WTC11 (cell line): Measurements from ENCODE around the gene CDIPT. TPM values are rescaled to one million over a fixed set of nuclear protein-coding genes. Genes with fewer than 3 reads are reported as not detected.

Experiments
- ATAC-seq: fragments of 200-7000 bp; cut with Tn5 transposase; 2 replicates; pipeline ENCODE4 v1.10.0; 2021; ENCODE audit warnings: mild to moderate bottlenecking, moderate library complexity
- CTCF ChIA-PET: fragments of 300-600 bp; sonication (Branson Sonifier 250); formaldehyde crosslinking; loops from one replicate; lab custom pipeline; 2021; ENCODE audit warnings: antibody characterized with exemption; lab: Charles Lee
- POLR2A ChIA-PET: fragments of 350-600 bp; sonication (Branson Sonifier 250); formaldehyde crosslinking; loops from one replicate; lab custom pipeline; 2021; ENCODE audit warnings: antibody characterized with exemption; lab: Charles Lee
- DNase-seq: peaks from one replicate; pipeline ENCODE4 v3.0.0; 2021; ENCODE audit warnings: low spot score
- H3K27ac Mint-ChIP-seq: 2 replicates; pipeline ENCODE4 v1.8.0; 2021; ENCODE audit warnings: mixed read lengths
- H3K27me3 Mint-ChIP-seq: 2 replicates; pipeline ENCODE4 v1.8.0; 2021; ENCODE audit warnings: low read depth, mild to moderate bottlenecking, moderate library complexity, mixed read lengths
- H3K36me3 Mint-ChIP-seq: 2 replicates; pipeline ENCODE4 v1.8.0; 2021; ENCODE audit warnings: mixed read lengths
- H3K4me1 Mint-ChIP-seq: 2 replicates; pipeline ENCODE4 v1.8.0; 2022; ENCODE audit warnings: mixed read lengths
- H3K4me3 Mint-ChIP-seq: 2 replicates; pipeline ENCODE4 v1.8.0; 2021; ENCODE audit warnings: mild to moderate bottlenecking, moderate library complexity, mixed read lengths
- H3K9me3 Mint-ChIP-seq: 2 replicates; pipeline ENCODE4 v1.8.0; 2021; ENCODE audit warnings: mixed read lengths
- ATF3 ChIP-seq: sonication (generic); formaldehyde crosslinking; conservative IDR thresholded peaks from 2 replicates; pipeline ENCODE4 v1.8.1; 2022; ENCODE audit warnings: mild to moderate bottlenecking, missing genetic modification reagents
- ATF6 ChIP-seq: sonication (generic); formaldehyde crosslinking; IDR thresholded peaks from 2 replicates; pipeline ENCODE4 v1.8.1; 2023; ENCODE audit warnings: mild to moderate bottlenecking, missing genetic modification reagents
- E2F5 ChIP-seq: sonication (generic); formaldehyde crosslinking; IDR thresholded peaks from 2 replicates; pipeline ENCODE4 v1.8.1; 2022; ENCODE audit warnings: mild to moderate bottlenecking, moderate library complexity, missing genetic modification reagents
- FOXJ3 ChIP-seq: sonication (generic); formaldehyde crosslinking; IDR thresholded peaks from 2 replicates; pipeline ENCODE4 v1.9.0; 2021; ENCODE audit warnings: missing genetic modification reagents, mild to moderate bottlenecking, borderline replicate concordance
- GRHL2 ChIP-seq: fragments of 250-450 bp; sonication (Bioruptor Pico); IDR thresholded peaks from 2 replicates; pipeline ENCODE4 v1.8.0; 2022; ENCODE audit warnings: mild to moderate bottlenecking, moderate library complexity; ENCODE audit not compliant: insufficient replicate concordance, severe bottlenecking
- HMGA2 ChIP-seq: fragments of 250-450 bp; sonication (Bioruptor Pico); IDR thresholded peaks from 2 replicates; pipeline ENCODE4 v1.4.0; 2021; ENCODE audit warnings: mild to moderate bottlenecking, moderate library complexity
- IRF1 ChIP-seq: sonication (generic); formaldehyde crosslinking; IDR thresholded peaks from 2 replicates; pipeline ENCODE4 v1.8.0; 2023; ENCODE audit warnings: missing genetic modification reagents
- MAX ChIP-seq: sonication (generic); formaldehyde crosslinking; IDR thresholded peaks from 2 replicates; pipeline ENCODE4 v1.8.0; 2022; ENCODE audit warnings: mild to moderate bottlenecking, missing genetic modification reagents
- MYBL2 ChIP-seq: sonication (generic); formaldehyde crosslinking; IDR thresholded peaks from 2 replicates; pipeline ENCODE4 v1.8.1; 2023; ENCODE audit warnings: mild to moderate bottlenecking, moderate library complexity, missing genetic modification reagents
- NR1H2 ChIP-seq: sonication (generic); formaldehyde crosslinking; IDR thresholded peaks from 2 replicates; pipeline ENCODE4 v1.9.0; 2021; ENCODE audit warnings: mild to moderate bottlenecking, moderate library complexity, missing genetic modification reagents
- PRRX2 ChIP-seq: fragments of 250-450 bp; sonication (Bioruptor Pico); IDR thresholded peaks from 2 replicates; pipeline ENCODE4 v1.8.0; 2021; ENCODE audit warnings: mild to moderate bottlenecking
- STAT6 ChIP-seq: sonication (generic); formaldehyde crosslinking; conservative IDR thresholded peaks from 2 replicates; pipeline ENCODE4 v1.8.1; 2023; ENCODE audit warnings: mild to moderate bottlenecking, low read depth, missing genetic modification reagents, moderate library complexity
- TCF7 ChIP-seq: sonication (generic); formaldehyde crosslinking; IDR thresholded peaks from 2 replicates; pipeline ENCODE4 v1.8.0; 2022; ENCODE audit warnings: mild to moderate bottlenecking, low read depth, missing genetic modification reagents, moderate library complexity
- TP53 ChIP-seq: sonication (generic); formaldehyde crosslinking; IDR thresholded peaks from 2 replicates; pipeline ENCODE4 v1.8.1; 2023; ENCODE audit warnings: mild to moderate bottlenecking, missing genetic modification reagents
- ZNF423 ChIP-seq: fragments of 250-450 bp; sonication (Bioruptor Pico); IDR thresholded peaks from 2 replicates; pipeline ENCODE4 v2.1.2; 2022; ENCODE audit warnings: mild to moderate bottlenecking, moderate library complexity
- ZNF532 ChIP-seq: fragments of 250-450 bp; sonication (Bioruptor Pico); IDR thresholded peaks from 2 replicates; pipeline ENCODE4 v1.9.0; 2021; ENCODE audit warnings: mild to moderate bottlenecking, borderline replicate concordance
- ZNF671 ChIP-seq: fragments of 250-450 bp; sonication (Bioruptor Pico); IDR thresholded peaks from 2 replicates; pipeline ENCODE4 v1.8.0; 2021; ENCODE audit warnings: mild to moderate bottlenecking
- total RNA-seq: library from RNA; stranded (reverse); gene quantifications from 3 replicates; pipeline ENCODE4 v1.2.3, GENCODE V29; 2021
- TF ChIP-seq, protein P1 (sequence below): sonication (generic); formaldehyde crosslinking; IDR thresholded peaks from 2 replicates; pipeline ENCODE4 v1.8.1; 2023; ENCODE audit warnings: mild to moderate bottlenecking, missing genetic modification reagents, borderline replicate concordance
- TF ChIP-seq, protein P2 (sequence below): sonication (generic); formaldehyde crosslinking; IDR thresholded peaks from 2 replicates; pipeline ENCODE4 v1.8.1; 2023; ENCODE audit warnings: mild to moderate bottlenecking, missing genetic modification reagents
- TF ChIP-seq, protein P3 (sequence below): fragments of 250-450 bp; sonication (Bioruptor Pico); IDR thresholded peaks from 2 replicates; pipeline ENCODE4 v1.9.0; 2021; ENCODE audit warnings: mild to moderate bottlenecking

The CDIPT gene
- total RNA-seq, 1 experiment from 2014 or later, result 71.7 TPM

GRCh38 chr16:29858974-29859373 lies 4.1 kb downstream of the CDIPT start:
- Mint-ChIP-seq H3K9me3 (no peaks in the 10 kb centered on the region), H3K4me1 (peaks cover 12% of the 10 kb centered on the region), H3K27ac (no peak overlapping the region), H3K27me3 (no peaks in the 10 kb centered on the region), H3K36me3 (peaks cover 13% of the 10 kb centered on the region), H3K4me3 (no peak overlapping the region)
- ATAC-seq, result no peak
- ChIA-PET CTCF (no interaction called here), POLR2A (no interaction called here)
- TF ChIP-seq E2F5 (no peak), GRHL2 (CRISPR knock-in tag) (no peak), ZNF532 (CRISPR knock-in tag) (no peak), ZNF671 (CRISPR knock-in tag) (no peak), IRF1 (CRISPR knock-in tag) (no peak), STAT6 (CRISPR knock-in tag) (no peak), ZNF423 (CRISPR knock-in tag) (no peak), PRRX2 (CRISPR knock-in tag) (no peak), ATF3 (CRISPR knock-in tag) (no peak), HMGA2 (CRISPR knock-in tag) (no peak), MAX (CRISPR knock-in tag) (no peak), FOXJ3 (CRISPR knock-in tag) (no peak), TCF7 (no peak), ATF6 (no peak), NR1H2 (CRISPR knock-in tag) (no peak), MYBL2 (no peak), TP53 (no peak)
- TF ChIP-seq, protein P1, sequence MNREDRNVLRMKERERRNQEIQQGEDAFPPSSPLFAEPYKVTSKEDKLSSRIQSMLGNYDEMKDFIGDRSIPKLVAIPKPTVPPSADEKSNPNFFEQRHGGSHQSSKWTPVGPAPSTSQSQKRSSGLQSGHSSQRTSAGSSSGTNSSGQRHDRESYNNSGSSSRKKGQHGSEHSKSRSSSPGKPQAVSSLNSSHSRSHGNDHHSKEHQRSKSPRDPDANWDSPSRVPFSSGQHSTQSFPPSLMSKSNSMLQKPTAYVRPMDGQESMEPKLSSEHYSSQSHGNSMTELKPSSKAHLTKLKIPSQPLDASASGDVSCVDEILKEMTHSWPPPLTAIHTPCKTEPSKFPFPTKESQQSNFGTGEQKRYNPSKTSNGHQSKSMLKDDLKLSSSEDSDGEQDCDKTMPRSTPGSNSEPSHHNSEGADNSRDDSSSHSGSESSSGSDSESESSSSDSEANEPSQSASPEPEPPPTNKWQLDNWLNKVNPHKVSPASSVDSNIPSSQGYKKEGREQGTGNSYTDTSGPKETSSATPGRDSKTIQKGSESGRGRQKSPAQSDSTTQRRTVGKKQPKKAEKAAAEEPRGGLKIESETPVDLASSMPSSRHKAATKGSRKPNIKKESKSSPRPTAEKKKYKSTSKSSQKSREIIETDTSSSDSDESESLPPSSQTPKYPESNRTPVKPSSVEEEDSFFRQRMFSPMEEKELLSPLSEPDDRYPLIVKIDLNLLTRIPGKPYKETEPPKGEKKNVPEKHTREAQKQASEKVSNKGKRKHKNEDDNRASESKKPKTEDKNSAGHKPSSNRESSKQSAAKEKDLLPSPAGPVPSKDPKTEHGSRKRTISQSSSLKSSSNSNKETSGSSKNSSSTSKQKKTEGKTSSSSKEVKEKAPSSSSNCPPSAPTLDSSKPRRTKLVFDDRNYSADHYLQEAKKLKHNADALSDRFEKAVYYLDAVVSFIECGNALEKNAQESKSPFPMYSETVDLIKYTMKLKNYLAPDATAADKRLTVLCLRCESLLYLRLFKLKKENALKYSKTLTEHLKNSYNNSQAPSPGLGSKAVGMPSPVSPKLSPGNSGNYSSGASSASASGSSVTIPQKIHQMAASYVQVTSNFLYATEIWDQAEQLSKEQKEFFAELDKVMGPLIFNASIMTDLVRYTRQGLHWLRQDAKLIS (CRISPR knock-in tag), result no peak
- TF ChIP-seq, protein P2, sequence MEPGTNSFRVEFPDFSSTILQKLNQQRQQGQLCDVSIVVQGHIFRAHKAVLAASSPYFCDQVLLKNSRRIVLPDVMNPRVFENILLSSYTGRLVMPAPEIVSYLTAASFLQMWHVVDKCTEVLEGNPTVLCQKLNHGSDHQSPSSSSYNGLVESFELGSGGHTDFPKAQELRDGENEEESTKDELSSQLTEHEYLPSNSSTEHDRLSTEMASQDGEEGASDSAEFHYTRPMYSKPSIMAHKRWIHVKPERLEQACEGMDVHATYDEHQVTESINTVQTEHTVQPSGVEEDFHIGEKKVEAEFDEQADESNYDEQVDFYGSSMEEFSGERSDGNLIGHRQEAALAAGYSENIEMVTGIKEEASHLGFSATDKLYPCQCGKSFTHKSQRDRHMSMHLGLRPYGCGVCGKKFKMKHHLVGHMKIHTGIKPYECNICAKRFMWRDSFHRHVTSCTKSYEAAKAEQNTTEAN (CRISPR knock-in tag), result no peak
- TF ChIP-seq, protein P3, sequence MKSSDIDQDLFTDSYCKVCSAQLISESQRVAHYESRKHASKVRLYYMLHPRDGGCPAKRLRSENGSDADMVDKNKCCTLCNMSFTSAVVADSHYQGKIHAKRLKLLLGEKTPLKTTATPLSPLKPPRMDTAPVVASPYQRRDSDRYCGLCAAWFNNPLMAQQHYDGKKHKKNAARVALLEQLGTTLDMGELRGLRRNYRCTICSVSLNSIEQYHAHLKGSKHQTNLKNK (CRISPR knock-in tag), result no peak
- no peak for DNase-seq
